Lung microvascular endothelial cell (primary cell): Measurements from ENCODE around the gene BCAS3. TPM values are rescaled to one million over a fixed set of nuclear protein-coding genes. Genes with fewer than 3 reads are reported as not detected.

Experiments
- DNase-seq, 2 donors: peaks; one replicate each; pipeline versions ENCODE4 v3.0.0 to v3.0.0-alpha.2; 2010; ENCODE audit warnings: low read depth in 2 of 2
- total RNA-seq: library from RNA; depleted of rRNA; stranded (reverse); fragments of >200 nt; gene quantifications from 2 replicates; pipeline ENCODE4 v1.2.1, GENCODE V29; 2014

Gene BCAS3
- total RNA-seq, 1 donor from 2014 or later: 17.9 TPM

GRCh38 chr17:61313461-61314326 lies 636.0 kb downstream of the BCAS3 start:
- no peak for DNase-seq

DNA sequence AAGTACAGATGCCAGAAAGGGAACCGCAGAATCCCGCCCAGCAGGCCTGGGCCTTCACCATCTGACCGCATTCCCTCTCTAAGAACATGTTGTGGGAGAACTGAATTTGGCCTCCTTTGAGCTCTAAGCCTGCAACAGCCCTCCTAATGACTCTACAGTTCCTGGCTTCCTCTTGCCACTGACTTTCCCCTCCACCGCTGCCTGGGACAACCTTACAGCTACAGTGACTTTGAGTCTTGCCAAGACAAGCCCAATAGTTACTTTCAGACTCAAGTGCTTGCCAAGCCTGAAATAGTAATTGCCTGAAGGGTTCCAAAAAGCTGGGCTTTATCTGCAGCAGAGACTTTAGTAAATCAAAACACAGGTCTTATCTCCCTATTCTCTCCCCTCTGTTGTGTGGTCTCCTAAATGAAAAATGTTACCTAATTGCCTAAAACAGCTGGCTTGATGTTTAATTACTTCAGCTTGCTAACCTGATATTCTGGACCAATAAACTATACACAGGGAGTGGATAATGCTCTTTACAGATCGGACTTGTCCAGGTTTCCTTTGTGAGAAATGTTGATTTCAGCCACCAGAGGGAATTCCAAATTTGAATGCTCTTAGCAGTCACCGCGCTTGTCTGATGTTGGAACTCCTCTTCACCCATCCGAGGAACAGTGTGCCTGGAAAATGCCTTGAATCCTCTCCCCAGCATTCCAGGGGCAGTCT lies 636.9 kb downstream of the BCAS3 start:
- no peak for DNase-seq

DNA sequence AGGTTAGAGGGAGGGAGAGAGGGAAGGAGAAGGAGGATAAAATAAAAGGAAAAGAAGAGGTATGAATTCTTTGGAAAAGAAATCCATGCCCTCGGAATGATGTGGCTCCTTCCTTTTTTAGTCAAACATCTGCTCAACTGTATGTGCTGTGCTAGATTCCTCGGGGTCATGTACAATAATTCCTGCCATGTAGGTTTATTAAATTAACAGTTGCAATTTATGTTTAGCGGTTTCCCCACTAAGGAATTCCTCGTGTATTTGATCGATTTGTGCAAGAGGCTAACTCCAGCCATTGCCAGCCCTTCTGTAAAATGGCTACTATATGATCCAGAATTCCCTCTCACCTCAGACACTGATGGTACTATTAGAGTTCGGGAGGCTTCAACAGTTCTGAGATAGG lies 639.0 kb downstream of the BCAS3 start:
- DNase-seq: no peak

- no peak for DNase-seq
Measured at GRCh38 chr17:61317779-61318178, 640.1 kb downstream of the BCAS3 start.

- DNase-seq: no peak
Measured at GRCh38 chr17:61318684-61319098, 641.0 kb downstream of the BCAS3 start.

DNA sequence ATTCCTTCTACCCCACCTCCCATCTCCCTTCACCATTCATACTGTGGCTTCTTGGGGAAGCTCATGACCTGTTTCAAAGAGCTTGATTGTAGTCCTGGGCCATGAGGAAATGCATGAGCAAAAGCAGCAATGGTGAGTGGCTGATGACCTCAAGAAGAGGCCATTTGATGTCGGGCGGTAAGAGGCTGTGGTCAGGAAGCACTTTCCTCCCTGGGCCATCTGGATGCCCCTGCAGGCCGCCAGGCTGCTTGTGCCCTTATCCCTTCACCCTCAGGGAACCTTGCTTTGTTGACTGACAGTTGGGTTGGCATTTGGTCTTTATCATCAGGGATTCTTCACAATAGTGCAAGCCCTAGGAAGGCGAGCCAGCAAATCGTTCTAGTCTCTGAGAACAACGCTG lies 643.7 kb downstream of the BCAS3 start:
- no peak for DNase-seq

DNA sequence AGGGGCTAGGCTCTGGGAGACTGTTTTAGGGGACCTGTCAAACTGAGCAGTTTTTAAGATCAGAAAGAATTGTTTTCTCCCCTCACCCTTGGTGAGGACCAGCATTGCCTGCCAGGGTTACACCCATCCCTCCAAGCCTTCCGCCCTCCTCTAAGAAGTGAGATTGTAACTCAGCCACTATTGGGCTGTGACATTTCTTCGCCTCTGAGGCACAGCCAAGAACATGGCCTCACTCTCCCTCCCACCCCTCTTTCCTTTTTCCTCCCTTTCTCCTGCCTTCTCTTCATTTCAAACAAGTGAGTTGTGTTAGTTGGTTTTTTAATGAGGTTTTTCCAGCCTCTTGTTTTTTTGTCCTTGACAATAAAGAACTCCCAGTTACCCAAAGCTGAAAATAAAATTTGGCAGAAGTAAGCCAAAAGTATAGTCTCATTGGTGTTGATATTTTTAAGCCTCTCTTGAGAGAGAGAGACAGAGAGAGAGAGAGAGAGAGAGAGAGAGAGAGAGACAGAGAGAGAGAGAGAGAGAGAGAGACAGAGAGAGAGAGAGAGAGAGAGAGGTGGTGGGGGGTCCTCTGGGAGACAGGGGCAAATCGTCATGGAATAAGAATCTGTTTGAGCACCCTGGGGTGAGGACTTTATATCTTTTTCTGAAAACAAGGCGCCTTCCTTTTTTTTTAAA lies 644.8 kb downstream of the BCAS3 start:
- no peak for DNase-seq

- no peak for DNase-seq
Measured at GRCh38 chr17:61323003-61323908, 645.6 kb downstream of the BCAS3 start.

DNA sequence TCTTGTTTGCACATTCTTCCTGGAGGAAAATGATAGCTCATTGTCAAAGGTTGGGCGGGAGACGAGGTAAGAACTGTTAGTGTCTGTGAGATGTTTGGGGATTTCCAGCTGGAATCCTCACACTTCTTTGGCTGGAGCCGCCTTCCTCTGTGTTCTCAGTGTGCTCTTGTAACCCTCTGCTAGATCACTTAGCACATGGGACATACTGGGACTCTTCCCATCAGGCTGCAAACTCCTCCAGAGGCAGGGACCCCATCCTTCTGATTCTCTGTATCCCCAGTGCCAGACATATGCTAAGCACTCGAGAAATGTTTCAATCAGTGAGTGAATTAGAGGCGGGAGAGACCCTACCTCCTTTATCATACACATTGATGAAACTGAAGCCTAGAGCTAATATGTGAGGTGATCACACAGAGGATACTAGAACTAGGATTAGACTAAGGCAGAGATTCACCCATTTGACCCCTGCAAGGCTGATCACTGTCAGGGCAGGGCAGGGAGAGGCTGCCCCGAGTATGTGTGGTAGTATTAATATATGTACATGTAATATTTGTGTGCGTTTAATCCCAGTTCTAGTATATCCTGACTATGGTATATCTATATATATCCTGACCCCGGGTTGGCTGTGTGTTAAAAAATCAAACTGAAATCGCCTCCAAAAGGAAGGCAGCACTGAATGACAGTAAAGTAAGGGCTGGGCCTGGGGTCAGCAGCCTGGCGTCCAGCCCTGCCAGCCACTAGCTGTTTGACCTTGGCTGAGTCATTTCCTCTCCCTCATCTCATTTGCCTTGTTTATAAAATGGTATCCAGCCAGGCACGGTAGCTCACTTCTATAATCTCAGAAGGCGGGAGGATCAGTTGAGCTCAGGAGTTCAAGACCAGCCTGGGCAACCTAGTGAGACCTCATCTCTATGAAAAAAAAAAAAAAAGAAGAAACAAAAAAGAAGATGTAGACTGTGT lies 646.5 kb downstream of the BCAS3 start:
- DNase-seq: peak; percentile 47 to 57

DNA sequence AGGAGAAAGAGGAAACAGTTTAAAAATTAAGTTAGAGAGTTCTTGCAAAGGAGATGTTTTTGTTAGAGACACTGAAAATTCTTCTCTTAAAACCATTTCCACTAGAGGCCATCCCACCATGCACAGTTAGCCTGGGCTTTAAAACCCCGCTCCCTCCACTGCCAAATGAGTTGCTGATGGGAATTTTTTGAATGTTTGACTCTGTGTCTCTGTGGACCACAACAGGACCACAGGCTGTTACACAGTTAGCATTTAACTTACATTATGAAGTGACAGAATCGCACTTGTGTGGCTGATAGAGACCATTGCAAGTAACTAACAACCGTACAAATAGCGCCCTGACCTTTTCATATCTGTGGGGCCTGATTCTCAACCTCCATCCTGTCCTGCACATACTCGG lies 647.3 kb downstream of the BCAS3 start:
- no peak for DNase-seq

- peak in 1 of 2 donors; percentile 12 for DNase-seq
Measured at GRCh38 chr17:61325382-61326073, 647.9 kb downstream of the BCAS3 start.

- DNase-seq: no peak
Measured at GRCh38 chr17:61326330-61326729, 648.7 kb downstream of the BCAS3 start.

GRCh38 chr17:61328351-61328750 lies 650.7 kb downstream of the BCAS3 start:
- DNase-seq: no peak

GRCh38 chr17:61330174-61331150 lies 652.8 kb downstream of the BCAS3 start:
- DNase-seq: no peak

DNA sequence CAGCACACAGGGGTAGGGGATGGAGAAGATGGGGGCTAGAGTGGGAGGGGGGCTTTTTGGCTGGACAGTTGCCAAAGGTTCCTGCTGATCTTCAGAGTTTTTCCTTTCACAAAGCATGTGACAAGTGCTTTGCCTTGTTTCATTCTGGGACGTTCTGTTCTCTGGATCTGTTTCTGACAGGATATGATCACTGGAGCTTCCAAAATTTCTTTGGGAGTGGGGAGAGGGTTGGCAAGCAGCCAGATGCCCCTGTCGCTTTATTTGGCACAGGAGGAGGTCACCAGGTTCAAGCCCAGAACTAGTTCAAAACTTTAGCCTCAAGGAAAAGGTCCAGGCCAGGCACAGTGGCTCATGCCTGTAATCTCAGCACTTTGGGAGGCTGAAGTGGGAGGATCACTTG lies 653.5 kb downstream of the BCAS3 start:
- no peak for DNase-seq

- no peak for DNase-seq
Measured at GRCh38 chr17:61331886-61332285, 654.2 kb downstream of the BCAS3 start.

- DNase-seq: no peak
Measured at GRCh38 chr17:61333136-61333535, 655.5 kb downstream of the BCAS3 start.

DNA sequence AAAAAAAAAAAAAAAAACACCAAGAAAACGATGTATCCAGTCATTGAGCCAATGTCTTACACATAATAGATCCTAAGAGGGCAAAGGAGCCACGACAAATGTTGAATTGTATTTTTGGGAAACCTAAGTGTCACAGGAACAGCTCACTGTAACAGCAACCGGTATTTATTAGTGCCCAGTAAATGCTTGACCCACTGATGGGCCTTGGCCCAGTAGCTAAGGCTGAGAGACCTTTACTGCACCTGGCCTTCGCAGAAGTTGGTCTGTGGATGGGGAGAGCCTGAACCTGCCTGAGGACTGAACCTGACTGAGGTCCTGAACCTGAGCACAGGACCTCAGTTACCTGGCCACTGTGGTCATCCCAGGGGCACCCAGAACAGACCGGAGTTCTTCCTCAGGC lies 657.0 kb downstream of the BCAS3 start:
- no peak for DNase-seq
